Measurements from ENCODE around the gene WWOX.

- TF ChIP-seq POLR2AphosphoS5 (IDR thresholded peaks at IDR 0.05): no peak
- TF ChIP-seq CTCF (IDR thresholded peaks at IDR 0.05 in 8 of 11, conservative IDR thresholded peaks at IDR 0.05 in 3 of 11): no peak
Observed at GRCh38 chr16:78505036-78505435, 405.6 kb downstream of the WWOX start.
